HEK293 (cell line): ENCODE measurements around the gene VPS11.
A peak's percentile ranks its signal among the peaks of the same experiment; 100 is the strongest.

Source experiments
- BCL11B ChIP-seq: fragments of 450-650 bp; formaldehyde crosslinking; IDR thresholded peaks from 2 replicates; pipeline ENCODE4 v1.5.1; 2016; ENCODE audit warnings: low read depth, missing biosample characterization, missing genetic modification characterization
- EGR2 ChIP-seq: fragments of 450-650 bp; formaldehyde crosslinking; IDR thresholded peaks from 2 replicates; pipeline ENCODE4 v1.5.1; 2016; ENCODE audit warnings: low read depth, missing biosample characterization, missing genetic modification characterization
- HOXA7 ChIP-seq: sonication (generic); formaldehyde crosslinking; IDR thresholded peaks from 2 replicates; pipeline ENCODE4 v1.8.1; 2022; ENCODE audit warnings: missing genetic modification reagents, borderline replicate concordance
- SP3 ChIP-seq: fragments of 450-650 bp; formaldehyde crosslinking; IDR thresholded peaks from 2 replicates; pipeline ENCODE4 v1.5.1; 2016; ENCODE audit warnings: missing biosample characterization, missing genetic modification characterization
- ZBTB20 ChIP-seq: fragments of 450-650 bp; formaldehyde crosslinking; IDR thresholded peaks from 2 replicates; pipeline ENCODE4 v1.5.1; 2016; ENCODE audit warnings: missing biosample characterization, missing genetic modification characterization
- ZBTB8A ChIP-seq: fragments of 450-650 bp; formaldehyde crosslinking; IDR thresholded peaks from 2 replicates; pipeline ENCODE4 v1.5.1; 2016; ENCODE audit warnings: missing biosample characterization, missing genetic modification characterization
- ZNF175 ChIP-seq: fragments of 450-650 bp; formaldehyde crosslinking; IDR thresholded peaks from 2 replicates; pipeline ENCODE4 v1.5.1; 2016; ENCODE audit warnings: missing biosample characterization, missing genetic modification characterization
- ZNF302 ChIP-seq: fragments of 450-650 bp; formaldehyde crosslinking; IDR thresholded peaks from 2 replicates; pipeline ENCODE4 v1.5.1; 2016; ENCODE audit warnings: missing biosample characterization, missing genetic modification characterization, low read depth
- ZNF324 ChIP-seq: fragments of 450-650 bp; formaldehyde crosslinking; IDR thresholded peaks from 2 replicates; pipeline ENCODE4 v1.5.1; 2016; ENCODE audit warnings: missing biosample characterization, missing genetic modification characterization
- ZNF426 ChIP-seq: fragments of 450-650 bp; formaldehyde crosslinking; IDR thresholded peaks from 2 replicates; pipeline ENCODE4 v1.5.1; 2017; ENCODE audit warnings: missing biosample characterization, missing genetic modification characterization, mild to moderate bottlenecking, inconsistent platforms, moderate library complexity
- ZNF830 ChIP-seq: fragments of 450-650 bp; IDR thresholded peaks from 2 replicates; pipeline ENCODE4 v1.5.0; 2018; ENCODE audit warnings: missing biosample characterization, missing genetic modification characterization, low read depth, mild to moderate bottlenecking, moderate library complexity
- TF ChIP-seq, protein P1 (sequence below): fragments of 450-650 bp; formaldehyde crosslinking; IDR thresholded peaks from 2 replicates; pipeline ENCODE4 v1.5.1; 2016; ENCODE audit warnings: missing biosample characterization, missing genetic modification characterization
- TF ChIP-seq, protein P2 (sequence below): fragments of 450-650 bp; formaldehyde crosslinking; IDR thresholded peaks from 2 replicates; pipeline ENCODE4 v1.5.1; 2016; ENCODE audit warnings: missing biosample characterization, missing genetic modification characterization, borderline replicate concordance
- TF ChIP-seq, protein P3 (sequence below): sonication (generic); formaldehyde crosslinking; IDR thresholded peaks from 2 replicates; pipeline ENCODE4 v1.8.1; 2022; ENCODE audit warnings: mild to moderate bottlenecking, moderate library complexity, missing genetic modification reagents

DNA sequence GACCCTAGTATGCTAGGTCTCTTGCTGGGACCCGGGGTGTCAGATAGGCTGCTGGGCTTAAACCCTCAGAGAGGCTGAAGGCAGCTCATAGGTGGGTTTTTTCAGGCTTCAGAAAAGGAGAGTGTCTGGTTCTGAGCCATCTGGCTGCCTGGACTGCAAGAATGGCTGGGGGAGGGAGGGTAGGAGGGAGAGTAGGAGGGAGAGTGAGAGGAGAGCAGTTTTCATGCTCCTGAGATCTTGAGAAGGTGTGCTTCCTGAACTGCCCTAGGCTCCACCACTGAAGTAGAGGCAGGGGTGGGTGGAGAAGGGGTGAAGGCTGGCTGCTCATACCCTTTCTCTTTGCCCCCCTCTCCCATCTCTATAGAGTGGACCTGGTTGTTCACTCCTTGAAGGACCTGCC lies 21.7 kb downstream of the VPS11 start:
- TF ChIP-seq, protein P1, sequence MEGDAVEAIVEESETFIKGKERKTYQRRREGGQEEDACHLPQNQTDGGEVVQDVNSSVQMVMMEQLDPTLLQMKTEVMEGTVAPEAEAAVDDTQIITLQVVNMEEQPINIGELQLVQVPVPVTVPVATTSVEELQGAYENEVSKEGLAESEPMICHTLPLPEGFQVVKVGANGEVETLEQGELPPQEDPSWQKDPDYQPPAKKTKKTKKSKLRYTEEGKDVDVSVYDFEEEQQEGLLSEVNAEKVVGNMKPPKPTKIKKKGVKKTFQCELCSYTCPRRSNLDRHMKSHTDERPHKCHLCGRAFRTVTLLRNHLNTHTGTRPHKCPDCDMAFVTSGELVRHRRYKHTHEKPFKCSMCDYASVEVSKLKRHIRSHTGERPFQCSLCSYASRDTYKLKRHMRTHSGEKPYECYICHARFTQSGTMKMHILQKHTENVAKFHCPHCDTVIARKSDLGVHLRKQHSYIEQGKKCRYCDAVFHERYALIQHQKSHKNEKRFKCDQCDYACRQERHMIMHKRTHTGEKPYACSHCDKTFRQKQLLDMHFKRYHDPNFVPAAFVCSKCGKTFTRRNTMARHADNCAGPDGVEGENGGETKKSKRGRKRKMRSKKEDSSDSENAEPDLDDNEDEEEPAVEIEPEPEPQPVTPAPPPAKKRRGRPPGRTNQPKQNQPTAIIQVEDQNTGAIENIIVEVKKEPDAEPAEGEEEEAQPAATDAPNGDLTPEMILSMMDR (tag by site-specific recombination): no peak
- no peak for TF ChIP-seq BCL11B
- TF ChIP-seq ZNF302 (tag by site-specific recombination): no peak
- TF ChIP-seq, protein P2, sequence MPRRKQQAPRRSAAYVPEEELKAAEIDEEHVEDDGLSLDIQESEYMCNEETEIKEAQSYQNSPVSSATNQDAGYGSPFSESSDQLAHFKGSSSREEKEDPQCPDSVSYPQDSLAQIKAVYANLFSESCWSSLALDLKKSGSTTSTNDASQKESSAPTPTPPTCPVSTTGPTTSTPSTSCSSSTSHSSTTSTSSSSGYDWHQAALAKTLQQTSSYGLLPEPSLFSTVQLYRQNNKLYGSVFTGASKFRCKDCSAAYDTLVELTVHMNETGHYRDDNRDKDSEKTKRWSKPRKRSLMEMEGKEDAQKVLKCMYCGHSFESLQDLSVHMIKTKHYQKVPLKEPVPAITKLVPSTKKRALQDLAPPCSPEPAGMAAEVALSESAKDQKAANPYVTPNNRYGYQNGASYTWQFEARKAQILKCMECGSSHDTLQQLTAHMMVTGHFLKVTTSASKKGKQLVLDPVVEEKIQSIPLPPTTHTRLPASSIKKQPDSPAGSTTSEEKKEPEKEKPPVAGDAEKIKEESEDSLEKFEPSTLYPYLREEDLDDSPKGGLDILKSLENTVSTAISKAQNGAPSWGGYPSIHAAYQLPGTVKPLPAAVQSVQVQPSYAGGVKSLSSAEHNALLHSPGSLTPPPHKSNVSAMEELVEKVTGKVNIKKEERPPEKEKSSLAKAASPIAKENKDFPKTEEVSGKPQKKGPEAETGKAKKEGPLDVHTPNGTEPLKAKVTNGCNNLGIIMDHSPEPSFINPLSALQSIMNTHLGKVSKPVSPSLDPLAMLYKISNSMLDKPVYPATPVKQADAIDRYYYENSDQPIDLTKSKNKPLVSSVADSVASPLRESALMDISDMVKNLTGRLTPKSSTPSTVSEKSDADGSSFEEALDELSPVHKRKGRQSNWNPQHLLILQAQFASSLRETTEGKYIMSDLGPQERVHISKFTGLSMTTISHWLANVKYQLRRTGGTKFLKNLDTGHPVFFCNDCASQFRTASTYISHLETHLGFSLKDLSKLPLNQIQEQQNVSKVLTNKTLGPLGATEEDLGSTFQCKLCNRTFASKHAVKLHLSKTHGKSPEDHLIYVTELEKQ (tag by site-specific recombination): no peak
- TF ChIP-seq, protein P3, sequence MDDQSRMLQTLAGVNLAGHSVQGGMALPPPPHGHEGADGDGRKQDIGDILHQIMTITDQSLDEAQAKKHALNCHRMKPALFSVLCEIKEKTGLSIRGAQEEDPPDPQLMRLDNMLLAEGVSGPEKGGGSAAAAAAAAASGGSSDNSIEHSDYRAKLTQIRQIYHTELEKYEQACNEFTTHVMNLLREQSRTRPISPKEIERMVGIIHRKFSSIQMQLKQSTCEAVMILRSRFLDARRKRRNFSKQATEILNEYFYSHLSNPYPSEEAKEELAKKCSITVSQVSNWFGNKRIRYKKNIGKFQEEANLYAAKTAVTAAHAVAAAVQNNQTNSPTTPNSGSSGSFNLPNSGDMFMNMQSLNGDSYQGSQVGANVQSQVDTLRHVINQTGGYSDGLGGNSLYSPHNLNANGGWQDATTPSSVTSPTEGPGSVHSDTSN (CRISPR knock-in tag): no peak
- no peak for TF ChIP-seq ZBTB8A (tag by site-specific recombination)
- no peak for TF ChIP-seq SP3
- no peak for TF ChIP-seq ZBTB20 (tag by site-specific recombination)
- no peak for TF ChIP-seq ZNF426 (tag by site-specific recombination)
- TF ChIP-seq ZNF175 (tag by site-specific recombination): no peak
- no peak for TF ChIP-seq HOXA7 (CRISPR knock-in tag)
- TF ChIP-seq ZNF324 (tag by site-specific recombination): no peak
- peak; percentile 86 for TF ChIP-seq EGR2 (tag by site-specific recombination)
- no peak for TF ChIP-seq ZNF830 (tag by site-specific recombination)
